Fibroblast of skin of left biceps (primary cell): ENCODE data around the gene DCN.
A peak's percentile ranks its signal among the peaks of the same experiment; 100 is the strongest.
"Not testable (repeated sequence)": the region's sequence is repeated elsewhere in the genome, so short reads cannot be mapped to it uniquely, and the experiment has no call there.

Experiments
- DNase-seq, 2 experiments: peaks; one replicate each; pipeline ENCODE4 v3.0.0-alpha.2; 2013; ENCODE audit warnings: low read depth in 2 of 2

The DCN gene, protein sequence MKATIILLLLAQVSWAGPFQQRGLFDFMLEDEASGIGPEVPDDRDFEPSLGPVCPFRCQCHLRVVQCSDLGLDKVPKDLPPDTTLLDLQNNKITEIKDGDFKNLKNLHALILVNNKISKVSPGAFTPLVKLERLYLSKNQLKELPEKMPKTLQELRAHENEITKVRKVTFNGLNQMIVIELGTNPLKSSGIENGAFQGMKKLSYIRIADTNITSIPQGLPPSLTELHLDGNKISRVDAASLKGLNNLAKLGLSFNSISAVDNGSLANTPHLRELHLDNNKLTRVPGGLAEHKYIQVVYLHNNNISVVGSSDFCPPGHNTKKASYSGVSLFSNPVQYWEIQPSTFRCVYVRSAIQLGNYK

GRCh38 chr12:91182636-91183455, at the start of gene DCN:
TSS of gene DCN (minus strand) at chr12:91182817. CDS start at chr12:91178552, 4,265 bp downstream.
- peak in 1 of 2 experiments; percentile 44 for DNase-seq

- no peak for DNase-seq
Observed at GRCh38 chr12:91230841-91231240, 48.2 kb upstream of the DCN start.

DNA sequence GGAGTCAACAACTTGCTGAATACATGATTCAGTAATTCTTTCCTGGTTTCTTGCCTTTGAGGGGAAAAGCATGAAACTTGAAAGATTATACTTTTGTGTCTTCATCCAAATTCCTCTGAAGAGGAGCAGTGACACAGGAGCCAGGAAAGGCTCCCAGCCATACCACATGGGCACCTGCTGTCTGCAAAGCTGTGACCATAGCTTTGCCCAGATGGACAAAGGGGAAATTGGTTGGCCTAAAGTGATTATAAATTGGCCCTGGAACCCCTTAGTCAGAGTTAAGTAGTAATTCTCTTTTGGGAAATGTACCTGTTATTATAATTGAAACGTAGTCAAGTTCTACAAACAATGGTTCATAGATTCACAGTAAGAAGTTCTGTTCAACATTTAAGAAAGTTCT, 44.3 kb upstream of the DCN start:
- no peak for DNase-seq

DNA sequence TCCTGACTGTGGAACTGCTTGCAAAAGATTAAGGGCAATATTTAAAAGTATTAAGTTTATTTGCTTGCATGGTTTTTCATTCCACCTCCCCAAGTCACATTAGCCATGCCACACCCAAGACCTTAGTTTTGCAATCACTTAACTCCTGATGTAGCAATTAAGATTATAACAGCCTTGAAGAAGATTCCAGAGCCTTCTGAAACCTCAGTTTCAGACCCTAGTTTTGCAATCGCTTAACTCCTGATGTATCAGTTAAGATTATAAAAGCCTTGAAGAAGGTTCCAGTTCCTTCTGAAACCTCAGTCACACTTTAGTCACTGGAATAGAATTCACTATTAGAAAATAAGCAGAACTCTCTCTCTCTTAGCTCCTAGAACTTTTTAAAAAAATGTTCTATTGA, 42.7 kb upstream of the DCN start:
- no peak for DNase-seq

DNA sequence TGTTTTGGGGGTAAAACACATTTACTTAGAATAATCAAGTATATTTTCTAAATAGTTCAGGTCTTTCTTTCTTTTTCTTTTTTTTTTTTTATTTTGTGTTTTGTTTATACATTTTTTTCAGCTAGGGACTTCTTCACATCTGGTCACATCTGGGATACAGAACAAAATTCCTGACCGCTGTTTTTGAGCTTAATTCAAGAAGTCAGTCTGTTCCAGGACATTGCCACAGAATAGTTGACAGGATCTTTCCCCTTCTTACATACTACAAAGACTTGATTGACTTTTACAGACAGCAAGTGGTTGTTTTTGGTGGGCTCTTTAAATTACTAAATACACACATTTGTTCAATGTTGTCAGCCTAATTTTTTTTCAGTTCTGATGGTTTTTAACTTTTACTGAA, 41.8 kb upstream of the DCN start:
- DNase-seq = no peak

- no peak for DNase-seq
Observed at GRCh38 chr12:91222746-91223145, 40.1 kb upstream of the DCN start.

DNA sequence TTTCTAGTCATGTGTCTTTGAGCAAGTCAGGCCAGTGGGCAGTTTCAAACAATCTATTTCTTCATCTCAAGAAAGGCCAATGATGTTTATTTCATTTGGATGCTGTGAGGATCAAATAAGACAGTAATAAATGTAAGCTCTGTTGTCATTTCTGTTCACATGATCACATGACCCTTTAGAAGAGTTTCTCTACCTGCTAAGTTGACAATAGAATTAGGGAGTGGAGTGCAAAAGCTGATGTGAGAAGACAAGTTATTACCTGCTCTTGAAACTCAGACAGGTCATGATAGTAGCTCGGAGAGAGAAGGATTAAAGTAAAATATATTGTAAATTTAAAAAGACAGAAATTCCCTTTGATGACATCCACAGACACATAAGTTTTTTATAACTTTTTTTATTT, 37.3 kb upstream of the DCN start:
- no peak for DNase-seq

- DNase-seq = no peak
Observed at GRCh38 chr12:91219511-91219910, 36.9 kb upstream of the DCN start.

DNA sequence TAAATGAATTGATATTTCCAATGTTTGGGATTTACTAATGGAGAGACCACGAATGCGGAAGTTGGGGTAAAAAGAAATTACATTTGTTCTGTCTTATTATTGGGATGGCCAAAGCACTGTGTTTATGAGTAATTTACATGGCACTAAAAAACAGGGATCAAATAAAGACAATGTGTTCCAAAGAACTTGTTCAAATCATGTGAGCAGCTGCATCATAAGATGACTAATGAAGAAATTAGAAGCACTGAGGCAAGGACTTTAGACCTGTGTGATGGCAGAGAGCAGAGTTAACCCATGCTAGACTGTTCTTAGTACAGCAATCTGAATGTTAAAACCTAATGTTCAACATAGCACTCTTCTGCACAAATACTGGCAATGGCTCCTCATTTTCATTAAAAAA, 34.3 kb upstream of the DCN start:
- DNase-seq = no peak

GRCh38 chr12:91215940-91216454, 33.4 kb upstream of the DCN start:
- DNase-seq = no peak

GRCh38 chr12:91211866-91212265, 29.2 kb upstream of the DCN start:
- peak; percentile 50 to 54 for DNase-seq

GRCh38 chr12:91210618-91211017, 28.0 kb upstream of the DCN start:
- no peak for DNase-seq

DNA sequence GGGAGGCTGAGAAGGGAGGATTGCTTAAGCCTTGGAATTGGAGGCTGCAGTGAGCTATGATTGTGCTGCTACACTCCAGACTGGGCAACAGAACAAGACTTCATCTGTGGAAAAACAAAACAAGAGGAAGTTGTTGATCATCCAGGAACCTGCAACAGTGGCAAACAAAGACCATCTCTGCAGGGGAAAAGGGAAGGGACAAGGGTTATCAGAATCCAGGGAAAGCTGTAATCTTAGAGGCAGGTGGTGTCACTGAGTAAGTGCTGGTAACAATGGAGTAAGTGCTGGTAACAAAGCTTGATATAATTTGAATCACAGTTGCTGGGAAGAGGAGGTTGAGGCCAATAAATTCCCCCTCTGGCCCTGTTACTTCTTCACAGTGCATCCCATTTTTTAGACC, 27.5 kb upstream of the DCN start:
- no peak for DNase-seq

DNA sequence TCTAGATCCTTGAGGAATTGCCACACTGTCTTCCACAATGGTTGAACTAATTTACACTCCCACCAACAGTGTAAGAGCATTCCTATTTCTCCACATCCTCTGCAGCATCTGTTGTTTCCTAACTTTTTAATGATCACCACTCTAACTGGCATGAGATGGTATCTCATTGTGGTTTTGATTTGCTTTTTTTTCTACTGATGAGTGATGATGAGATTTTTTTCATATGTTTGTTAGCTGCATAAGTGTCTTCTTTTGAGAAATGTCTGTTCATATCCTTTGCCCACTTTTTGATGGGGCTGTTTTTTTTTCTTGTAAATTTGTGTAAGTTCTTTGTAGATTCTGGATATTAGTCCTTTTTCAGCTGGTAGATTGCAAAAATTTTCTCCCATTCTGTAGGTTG, 24.7 kb upstream of the DCN start:
- DNase-seq = not testable (repeated sequence)

DNA sequence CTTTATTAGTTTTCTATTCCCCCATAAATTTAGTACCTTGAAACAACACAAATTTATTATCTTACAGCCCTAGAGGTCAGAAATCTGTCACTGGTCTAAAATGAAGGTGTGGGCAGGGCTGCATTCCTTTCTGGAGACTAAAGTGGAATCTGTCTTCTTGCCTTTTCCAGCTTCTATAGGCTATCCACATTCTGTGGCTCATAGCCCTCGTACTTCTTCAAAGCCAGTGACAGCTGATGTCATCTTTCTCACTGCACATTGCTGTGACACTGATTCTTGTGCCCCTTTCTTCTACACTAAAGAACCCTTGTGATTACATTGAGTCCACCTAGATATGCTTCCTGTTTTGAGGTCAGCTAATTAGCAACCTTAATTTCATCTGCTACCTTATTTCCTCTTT, 23.2 kb upstream of the DCN start:
- DNase-seq = no peak

DNA sequence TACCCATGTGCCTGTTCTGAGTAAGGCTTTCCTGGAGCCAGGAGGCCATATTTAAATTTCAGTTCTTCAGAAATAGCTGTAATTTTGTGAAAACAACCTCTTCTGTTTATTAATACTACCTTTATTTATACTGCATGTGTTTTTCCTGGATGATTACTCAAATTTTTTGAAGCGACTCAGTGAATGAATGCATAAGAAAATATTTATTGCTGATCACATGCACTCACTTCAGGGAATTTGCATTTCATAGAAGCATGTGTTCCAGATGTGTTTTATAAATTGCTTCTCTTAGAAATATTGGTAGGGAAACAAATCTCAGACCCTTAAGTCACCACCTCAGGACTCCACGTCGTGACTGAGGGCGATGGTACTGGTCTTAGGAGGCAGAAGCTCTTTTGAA, 21.8 kb upstream of the DCN start:
- no peak for DNase-seq

- no peak for DNase-seq
Observed at GRCh38 chr12:91203610-91204009, 21.0 kb upstream of the DCN start.

DNA sequence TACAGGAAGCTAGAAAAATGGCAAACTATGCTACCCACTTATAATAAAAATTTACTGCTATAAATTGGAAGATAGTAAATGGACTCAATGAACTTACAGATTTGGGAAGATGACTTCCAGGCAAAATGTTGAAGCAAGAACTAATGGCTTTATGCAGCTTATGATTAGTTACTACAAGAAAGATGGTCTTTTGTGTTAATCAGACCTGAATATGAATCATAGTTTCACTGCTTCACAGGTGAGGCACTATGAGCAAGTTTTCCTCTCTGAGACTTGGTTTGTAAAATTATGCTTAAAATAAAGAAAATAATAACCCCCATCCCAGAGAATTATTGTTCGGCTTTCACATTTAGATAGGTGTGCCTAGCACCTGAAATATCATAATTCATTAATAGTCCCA, 19.8 kb upstream of the DCN start:
- DNase-seq = no peak

DNA sequence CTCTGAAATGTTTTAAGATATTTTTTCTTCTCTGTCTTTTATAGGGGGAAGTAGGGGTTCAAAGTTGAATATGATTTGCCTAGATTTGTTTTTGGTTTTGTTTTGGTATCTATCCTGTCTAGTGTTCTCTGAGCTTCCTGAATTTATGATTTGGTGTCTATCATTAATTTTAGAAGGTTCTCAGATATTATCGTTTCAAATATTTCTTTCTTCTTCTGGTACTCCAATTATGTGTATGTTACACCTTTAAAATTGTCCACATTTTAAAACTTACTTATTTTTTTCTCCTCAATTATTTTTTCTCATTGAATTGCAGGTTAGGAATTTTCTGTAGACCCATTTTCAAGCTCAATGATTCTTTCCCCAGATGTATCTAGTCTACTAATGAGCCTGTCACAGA, 13.8 kb upstream of the DCN start:
- no peak for DNase-seq

- peak in 1 of 2 experiments; percentile 60 for DNase-seq
Observed at GRCh38 chr12:91194500-91194899, 11.9 kb upstream of the DCN start.

- DNase-seq = no peak
Observed at GRCh38 chr12:91191513-91192111, 9.0 kb upstream of the DCN start.

DNA sequence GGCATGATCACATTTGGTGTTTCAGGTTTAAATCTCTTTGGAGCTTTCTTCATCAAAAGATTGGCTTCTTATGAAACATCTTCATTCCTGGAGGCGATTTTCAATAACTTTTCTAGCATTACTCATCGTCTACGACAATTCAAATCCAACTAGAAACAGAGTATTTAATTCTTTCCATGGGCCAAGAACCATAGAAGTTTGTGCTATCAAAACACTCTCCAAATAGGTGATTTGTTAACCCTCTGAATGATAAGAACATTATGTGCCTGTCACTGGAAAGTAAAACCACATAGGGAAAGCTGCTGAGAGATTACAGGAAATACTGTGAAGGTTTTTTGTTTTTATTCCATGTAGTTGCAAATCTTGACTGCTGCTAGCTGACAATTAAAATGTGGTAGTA, 6.9 kb upstream of the DCN start:
- peak in 1 of 2 experiments; percentile 46 for DNase-seq

DNA sequence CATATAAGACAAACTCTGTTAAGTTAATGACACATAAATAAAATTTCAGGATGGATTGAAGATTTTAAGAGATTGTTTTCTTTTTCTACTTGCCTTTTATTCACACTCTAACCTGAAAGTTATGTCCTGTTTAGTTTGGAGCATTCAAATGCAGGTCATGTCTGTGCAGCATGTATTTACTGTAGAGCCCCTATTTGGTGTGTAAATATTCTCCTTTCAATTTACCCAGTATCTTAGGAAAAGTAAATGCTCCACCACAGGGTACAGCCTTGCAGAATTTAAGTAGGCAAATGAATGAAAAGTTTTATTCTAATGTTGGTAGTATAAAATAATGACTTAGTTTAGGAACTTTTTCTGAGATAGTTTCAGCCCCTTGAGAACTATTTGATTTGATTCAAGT, 6.2 kb upstream of the DCN start:
- DNase-seq = no peak
